HG03439 (cell line): ENCODE data around the gene SLX4IP.

Experiments used
- ATAC-seq: cut with Tn5 transposase; IDR thresholded peaks from one replicate; pipeline ENCODE4 v1.9.1; 2021; ENCODE audit warnings: mild to moderate bottlenecking, moderate library complexity; ENCODE audit not compliant: unreplicated experiment

The SLX4IP gene

GRCh38 chr20:10619427-10619826, 184.3 kb downstream of the SLX4IP start:
- ATAC-seq = no peak

- ATAC-seq = no peak
Measured at GRCh38 chr20:10621149-10621548, 186.0 kb downstream of the SLX4IP start.

DNA sequence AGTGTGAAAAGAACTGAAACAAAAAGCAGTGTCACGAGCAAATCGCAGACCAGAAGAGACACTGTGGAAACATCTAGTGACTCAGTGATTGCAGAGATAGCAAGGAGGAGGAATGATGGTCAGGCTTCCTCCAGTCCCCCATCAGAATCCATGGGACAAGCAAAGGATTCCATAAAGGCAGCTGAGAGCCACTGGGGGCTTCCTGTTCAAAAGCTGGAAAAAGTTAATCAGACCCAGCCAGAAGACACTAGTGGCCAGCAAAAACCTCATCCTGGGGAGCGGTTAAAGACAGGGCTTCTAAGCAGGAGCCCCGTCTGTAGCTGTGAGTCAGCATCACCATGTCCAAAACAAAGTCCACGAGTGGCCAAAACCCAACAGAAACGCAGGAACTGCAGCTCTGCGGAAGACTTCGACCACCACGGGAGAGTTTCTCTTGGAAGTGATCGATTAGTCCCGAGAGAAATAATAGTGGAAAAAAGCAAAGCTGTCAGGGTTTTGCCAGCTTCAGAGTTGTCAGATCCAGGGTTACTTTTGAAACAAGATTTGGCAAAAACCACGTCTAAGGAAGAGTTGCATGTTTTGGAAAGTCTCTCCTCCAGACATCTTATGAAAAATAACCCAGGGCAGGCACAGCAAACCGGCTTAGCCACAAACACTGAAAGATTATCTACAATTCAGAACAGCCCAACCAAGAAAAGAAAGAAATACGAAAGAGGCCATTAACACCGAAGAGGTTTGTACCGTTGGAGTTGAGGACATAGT, 187.7 kb downstream of the SLX4IP start:
- no peak for ATAC-seq

DNA sequence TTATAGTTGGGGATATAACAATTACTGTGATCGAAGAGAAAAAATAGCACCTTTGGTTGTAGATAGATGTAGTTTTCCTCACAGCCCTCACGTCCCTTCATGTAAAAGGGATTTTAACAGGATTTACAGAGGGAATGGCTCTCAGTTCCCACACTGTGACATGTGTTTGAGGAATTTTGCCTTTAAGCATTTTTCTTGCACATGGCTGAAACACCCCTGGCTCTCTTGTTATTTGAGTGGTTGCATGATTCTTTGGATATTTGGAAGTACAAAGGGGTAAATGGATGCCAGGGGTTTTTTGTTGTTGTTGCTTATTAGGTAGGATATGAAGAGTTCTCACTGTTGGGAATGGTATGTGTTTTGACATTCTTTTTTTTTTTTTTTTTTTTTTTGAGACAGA, 190.5 kb downstream of the SLX4IP start:
- ATAC-seq = no peak

GRCh38 chr20:10626896-10627295, 191.8 kb downstream of the SLX4IP start:
- no peak for ATAC-seq

GRCh38 chr20:10629946-10630650, 195.0 kb downstream of the SLX4IP start:
- ATAC-seq = no peak

DNA sequence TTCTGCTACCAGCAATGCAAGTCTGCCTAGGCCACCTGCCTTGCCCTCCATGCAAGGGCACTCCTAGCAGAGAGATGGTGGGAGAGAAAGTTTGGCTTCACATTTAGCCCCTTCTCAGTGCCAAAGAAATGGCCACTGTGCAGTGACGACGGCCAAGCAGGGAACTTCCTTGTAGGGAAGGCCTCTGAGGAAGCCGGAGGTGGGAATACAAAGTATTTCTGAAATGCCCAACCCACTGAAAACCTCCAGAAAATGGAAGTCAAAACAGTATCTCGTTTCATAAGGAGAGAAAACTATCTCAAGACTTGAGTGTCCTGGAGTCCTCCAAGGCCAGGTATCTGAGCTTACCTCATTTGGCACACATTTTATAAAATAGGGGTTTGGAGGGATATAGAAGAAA, 196.0 kb downstream of the SLX4IP start:
- ATAC-seq = no peak

DNA sequence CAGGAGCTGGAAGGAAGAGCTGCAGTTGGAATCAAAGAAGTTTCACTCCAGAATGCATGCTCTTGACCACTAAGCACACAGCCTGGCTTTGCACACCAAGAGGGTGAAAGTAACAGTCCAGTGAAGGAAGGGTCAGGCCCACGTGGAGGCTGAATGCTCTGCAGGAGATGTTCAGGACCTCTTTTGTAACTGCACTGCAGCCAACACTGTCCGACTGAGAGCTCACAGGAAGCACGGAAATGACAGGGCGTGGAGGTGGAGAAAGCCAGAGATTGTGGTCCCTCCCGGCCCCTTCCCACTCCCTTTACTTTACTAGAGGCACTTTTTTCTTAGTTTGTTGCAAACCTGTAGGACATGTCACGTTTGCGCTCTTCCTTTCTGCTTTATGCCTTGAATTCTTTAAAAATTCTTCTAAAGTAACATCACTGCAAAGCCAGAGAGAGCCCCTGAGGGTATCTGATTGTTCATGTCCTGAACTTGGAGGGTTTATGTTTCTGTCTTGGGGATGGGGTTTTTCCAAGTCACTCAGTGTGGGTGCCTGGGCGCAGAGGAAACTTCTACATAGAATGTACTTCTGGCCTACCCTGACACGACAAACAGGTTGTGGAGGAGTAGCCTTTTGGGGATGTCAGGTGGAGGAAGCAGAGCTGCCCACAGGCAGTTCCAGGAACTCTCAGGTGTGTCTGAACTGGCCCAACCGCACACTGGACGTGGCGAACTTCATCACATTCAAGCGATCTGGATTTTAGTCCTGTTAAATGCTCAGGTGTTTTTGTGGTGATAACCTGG, 197.8 kb downstream of the SLX4IP start:
- no peak for ATAC-seq

DNA sequence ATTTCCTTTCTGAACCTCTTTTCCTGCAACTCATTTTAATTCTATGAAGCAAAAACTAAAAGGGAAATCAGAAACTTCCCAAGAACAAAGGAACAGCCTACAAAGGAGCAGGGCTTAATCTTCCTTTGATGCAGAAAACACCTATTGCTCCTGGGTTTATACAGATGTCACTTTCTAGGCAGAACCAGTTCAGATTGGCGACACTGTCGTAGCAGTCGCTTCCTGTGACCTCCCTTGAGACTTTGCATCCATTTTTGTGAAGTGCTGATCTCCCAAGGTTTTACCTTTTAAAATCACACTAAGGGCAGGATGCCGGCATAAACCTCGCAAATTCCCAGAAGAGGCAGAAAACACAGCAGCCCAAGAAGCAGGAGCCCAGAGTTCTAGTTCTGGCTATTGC, 198.6 kb downstream of the SLX4IP start:
- ATAC-seq = no peak

DNA sequence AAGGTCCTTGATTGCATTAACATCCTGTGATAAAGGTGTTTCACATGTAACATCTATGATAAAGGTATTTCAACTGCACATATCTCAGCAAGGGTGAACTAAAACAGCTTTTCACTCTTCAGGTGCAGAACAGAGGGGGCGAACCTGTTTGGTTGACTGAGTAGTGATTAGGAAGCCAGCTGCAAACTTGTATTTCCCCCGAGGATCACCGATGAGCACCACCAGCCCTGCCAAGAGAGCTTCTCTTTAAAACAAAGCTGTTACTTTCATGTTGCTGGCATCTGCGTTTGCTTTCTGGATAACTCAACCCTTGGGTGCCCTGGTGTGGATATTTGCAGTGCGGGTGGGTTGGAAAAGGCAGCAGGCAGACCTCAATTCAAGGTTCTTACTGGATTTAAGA, 199.1 kb downstream of the SLX4IP start:
- ATAC-seq = no peak

DNA sequence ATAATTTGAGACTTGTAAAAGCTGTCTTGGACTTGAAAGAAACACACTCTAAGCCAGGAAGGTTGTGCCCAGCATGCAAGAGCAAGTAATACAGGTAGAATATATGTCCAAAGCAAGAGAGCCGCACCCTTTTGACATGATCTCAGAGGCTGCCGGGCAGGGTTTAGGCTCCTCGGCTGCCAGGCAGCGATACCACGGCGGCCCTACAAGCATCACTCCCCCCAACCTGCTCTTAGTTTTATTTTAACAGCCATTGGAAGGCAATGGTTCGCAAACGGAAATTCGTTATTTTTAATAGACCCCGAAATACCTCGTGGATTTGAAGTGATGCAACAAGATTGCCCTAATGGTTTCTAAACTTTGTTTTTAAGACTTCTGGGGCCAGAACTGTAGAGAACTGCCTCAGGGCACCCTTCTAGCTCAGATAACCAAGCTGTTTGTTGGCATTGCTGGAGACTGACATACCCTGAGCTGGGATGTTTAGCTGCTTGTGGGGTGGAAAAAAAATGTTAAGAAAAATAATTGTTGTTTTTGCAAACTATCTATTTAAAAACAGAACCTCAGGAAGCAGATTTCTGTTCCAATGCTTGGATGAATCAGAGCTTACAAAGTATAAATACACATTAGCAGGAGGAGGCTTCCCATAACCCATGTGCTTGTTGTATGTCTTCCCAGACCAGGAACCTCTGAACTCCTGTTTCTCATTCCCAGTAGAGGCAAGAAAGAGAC, 199.7 kb downstream of the SLX4IP start:
- no peak for ATAC-seq

DNA sequence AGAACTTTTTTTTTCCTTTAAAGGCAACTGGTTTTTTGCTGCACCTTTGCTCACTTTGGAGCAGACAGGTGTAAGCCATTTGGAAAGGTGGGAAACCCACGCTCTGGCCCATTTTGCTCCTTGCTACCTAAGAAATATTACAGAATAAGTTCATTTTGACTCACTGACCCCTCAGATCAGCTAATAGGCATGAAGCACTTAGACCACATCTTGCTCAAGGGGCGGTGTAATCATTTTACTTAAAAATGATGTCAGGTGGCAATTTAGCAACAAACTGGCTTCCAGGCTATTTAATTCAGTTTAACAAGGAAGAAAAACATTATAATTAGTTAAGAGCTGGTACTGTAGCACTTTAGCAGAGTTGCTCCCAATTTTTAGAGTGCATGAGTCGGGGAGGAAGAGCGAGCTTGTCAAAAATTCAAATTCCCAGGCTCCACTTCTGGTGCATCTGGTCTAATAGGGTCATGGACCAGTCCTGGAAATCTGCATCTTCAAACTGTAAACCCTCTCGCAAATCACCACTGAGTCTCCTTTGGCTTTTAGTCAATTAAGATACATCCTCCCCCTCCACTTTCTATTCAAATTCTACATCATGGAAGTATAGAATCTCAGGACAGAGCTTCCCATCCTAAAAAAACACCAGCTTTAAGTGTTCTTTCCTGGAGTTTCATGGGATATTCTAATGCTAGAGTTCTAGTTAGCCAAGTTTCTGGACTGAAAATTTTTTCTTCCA, 200.5 kb downstream of the SLX4IP start:
- ATAC-seq = no peak

GRCh38 chr20:10636326-10636818, 201.3 kb downstream of the SLX4IP start:
- ATAC-seq = no peak

DNA sequence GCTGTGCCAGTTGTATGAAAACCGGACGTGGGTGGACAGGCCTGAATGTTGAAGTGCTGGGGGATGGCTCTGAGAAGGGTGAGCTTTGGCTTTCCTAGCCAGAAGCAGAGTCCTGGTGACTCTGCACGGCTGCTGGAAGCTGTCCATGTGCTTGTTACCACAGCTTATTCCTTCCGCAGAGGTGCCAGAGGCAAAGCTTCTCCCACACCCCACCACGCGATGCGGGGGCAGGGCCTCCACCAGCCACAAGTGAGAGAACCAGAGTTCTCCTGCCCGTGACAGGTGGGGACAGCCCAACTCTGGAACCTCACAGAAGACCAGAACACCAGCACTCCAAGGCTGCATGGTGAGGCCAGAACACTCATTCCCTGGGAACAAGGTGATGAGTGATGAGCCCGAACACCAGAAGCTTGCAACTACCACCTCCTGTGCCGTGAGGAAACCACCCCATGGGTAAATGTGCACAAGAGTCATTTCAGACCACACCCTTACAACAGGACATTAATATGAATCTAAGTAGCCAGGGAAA, 202.0 kb downstream of the SLX4IP start:
- no peak for ATAC-seq

DNA sequence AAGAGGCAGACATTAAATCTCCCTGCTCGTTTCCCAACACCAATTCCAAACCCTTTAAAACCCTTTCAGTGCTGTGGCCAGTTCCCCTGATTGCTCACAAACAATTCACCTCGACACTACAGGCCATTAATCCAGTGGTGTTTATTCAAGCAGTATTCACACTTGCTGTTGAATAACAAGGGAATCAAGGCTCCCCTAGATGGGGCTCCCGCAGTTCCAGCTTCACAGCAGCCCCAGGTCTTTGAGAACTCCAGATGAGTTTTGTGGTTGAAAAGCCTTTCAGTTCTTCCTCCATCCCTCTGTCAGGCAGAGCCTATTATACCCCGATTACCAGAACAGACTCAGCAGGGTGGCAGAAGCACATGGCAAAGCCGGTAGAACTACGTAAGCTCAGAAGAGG, 202.5 kb downstream of the SLX4IP start:
- no peak for ATAC-seq

GRCh38 chr20:10639077-10639736, 204.1 kb downstream of the SLX4IP start:
- ATAC-seq = no peak

DNA sequence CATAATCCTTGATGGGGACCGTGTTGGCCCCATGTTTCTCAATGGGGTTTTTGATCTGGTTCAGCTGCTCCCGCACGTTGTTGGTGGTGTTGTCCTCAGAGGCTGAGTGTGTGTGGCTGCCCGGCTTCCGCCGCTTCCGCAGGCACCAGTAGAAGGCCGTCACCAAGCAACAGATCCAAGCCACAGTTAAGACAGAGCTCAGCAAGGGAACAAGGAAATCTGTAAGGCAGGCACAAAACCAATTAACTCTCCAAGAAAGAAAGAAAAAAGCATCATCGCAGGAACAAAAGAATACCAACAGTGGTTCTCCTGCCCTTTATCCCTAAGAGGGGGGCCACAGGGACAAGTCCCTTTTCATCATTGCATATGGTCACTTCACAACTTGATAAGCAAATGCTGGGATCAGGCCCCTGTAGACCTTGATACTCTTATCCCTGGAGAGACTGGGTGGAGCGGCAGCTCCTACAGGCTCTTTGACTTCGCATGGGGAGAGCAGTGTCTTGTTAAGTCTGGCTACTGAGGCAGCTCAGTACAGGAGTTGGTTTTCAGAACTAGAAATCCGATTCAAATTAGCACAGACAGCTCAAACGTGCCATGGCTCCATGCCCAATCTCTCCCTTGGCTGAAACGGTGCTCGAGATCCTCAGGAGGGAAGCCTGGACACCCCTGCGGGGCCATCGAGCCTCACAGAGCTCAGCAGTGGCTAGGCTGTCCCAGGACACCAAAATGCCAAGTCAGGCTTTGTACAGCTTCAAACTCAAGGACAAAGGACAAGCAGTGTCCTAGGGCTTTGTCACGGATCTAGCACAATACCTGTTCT, 204.8 kb downstream of the SLX4IP start:
- ATAC-seq = no peak

GRCh38 chr20:10640897-10641296, 205.8 kb downstream of the SLX4IP start:
- no peak for ATAC-seq

DNA sequence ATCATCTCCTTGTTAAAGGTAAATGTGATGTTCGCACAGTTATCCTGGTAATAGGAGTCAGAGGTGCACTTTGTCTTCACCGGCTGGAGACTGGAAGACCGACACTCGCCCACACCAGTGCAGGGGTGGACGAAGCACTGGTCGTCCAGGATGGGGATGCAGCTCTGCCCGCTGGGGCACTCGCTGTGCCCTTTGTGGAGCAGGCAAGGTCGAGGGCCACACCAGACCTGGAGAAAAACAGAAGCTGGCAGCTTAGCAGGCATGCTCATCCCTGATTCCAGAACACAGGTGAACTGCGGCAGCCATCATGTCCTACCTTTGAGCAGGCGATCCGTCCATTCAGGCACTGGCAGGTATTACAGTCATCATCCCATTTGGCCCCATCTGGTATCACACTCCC, 206.4 kb downstream of the SLX4IP start:
- no peak for ATAC-seq
